Left renal cortex interstitium (tissue), 4 donors: ENCODE results near the gene REP15. TPM values are rescaled to one million over a fixed set of nuclear protein-coding genes. Genes with fewer than 3 reads are reported as not detected.

Experiments used
- polyA plus RNA-seq, 4 donors: library from polyadenylated mRNA; unstranded; fragments of 120-200 nt; gene quantifications; one replicate each; pipeline ENCODE4 v1.2.1, GENCODE V29; 2013; ENCODE audit not compliant: insufficient read length in 4 of 4

REP15 gene
- polyA plus RNA-seq, 4 donors: 1.6 to 3.6 (median 2.5) TPM

Other genes starting within 250 kb of the REP15 start
- 1 to 10 TPM in 1 of 4 donors, under 1 TPM in 3; 0.18 to 1.4 (median 0.74) TPM for gene SMCO2, start 249.7 kb upstream of the REP15 start, polyA plus RNA-seq
- gene PPFIBP1, start 172.2 kb upstream of the REP15 start, polyA plus RNA-seq: 100 to 1,000 TPM in 1 of 4 donors, 10 to 100 TPM in 3; 57.0 to 113 (median 83.0) TPM
- gene MRPS35, start 14.4 kb downstream of the REP15 start, polyA plus RNA-seq: 10 to 100 TPM; 67.1 to 90.6 (median 79.9) TPM
- gene KLHL42, start 83.8 kb downstream of the REP15 start, polyA plus RNA-seq: 10 to 100 TPM; 27.7 to 43.5 (median 36.2) TPM
- gene MANSC4, start 83.8 kb downstream of the REP15 start, polyA plus RNA-seq: under 1 TPM in 3 of 4 donors, not detected in 1; 0.21 to 0.73 (median 0.39) TPM